Motor neuron (in vitro differentiated cells): ENCODE measurements around the gene CORO1C. TPM values are rescaled to one million over a fixed set of nuclear protein-coding genes. Genes with fewer than 3 reads are reported as not detected.

Experiments
- ATAC-seq, 8 experiments: fragments of 200-7000 bp; cut with Tn5 transposase; replicated peaks in 6 of 8; 2 replicates each; pipeline ENCODE4 v1.8.0; 2021; ENCODE audit warnings: mild to moderate bottlenecking in 8 of 8, moderate library complexity in 8 of 8
- H3K27ac ChIP-seq, 2 donors: fragments of 250-450 bp; sonication (Bioruptor Pico); 2 replicates each; pipeline ENCODE4 v1.9.0; 2021; ENCODE audit warnings: antibody characterized with exemption in 2 of 2, mild to moderate bottlenecking in 2 of 2, moderate library complexity in 1 of 2
- H3K4me1 ChIP-seq, 2 donors: fragments of 250-450 bp; sonication (Bioruptor Pico); replicated peaks in 1 of 2; 2 replicates each; pipeline ENCODE4 v1.6.1; 2021; ENCODE audit warnings: antibody characterized with exemption in 2 of 2, mild to moderate bottlenecking in 2 of 2, moderate library complexity in 1 of 2
- H3K4me3 ChIP-seq, 5 donors: fragments of 250-450 bp; sonication (Bioruptor Pico); 2 replicates each; pipeline ENCODE4 v1.9.0; 2021; ENCODE audit warnings: antibody characterized with exemption in 5 of 5, mild to moderate bottlenecking in 5 of 5, moderate library complexity in 4 of 5
- WGBS, 10 experiments: fragments of 450-650 bp; shearing (Covaris generic); methylation state at CpG; one replicate each; pipeline ENCODE4 v1.0.0; 2022; 5-methylcytosine and 5-hydroxymethylcytosine counted together
- in situ Hi-C, 9 experiments: fragments of 400-800 bp; cut with MboI; loops; one replicate each; pipeline ENCODE4 v1.15.0; 2021; ENCODE audit warnings: low sequenced_read_pairs in 9 of 9, low pct_unique_long_range_greater_than_20kb in 2 of 9; ENCODE audit not compliant: unreplicated experiment in 9 of 9
- total RNA-seq, 8 experiments: library from RNA; unstranded; fragments of 300-600 nt; gene quantifications; 2 replicates each; pipeline versions ENCODE4 v1.2.3 to v1.2.4, GENCODE V29; 2022

Gene CORO1C
- total RNA-seq, 8 experiments from 2014 or later: 35.4 to 75.1 (median 50.2) TPM

DNA sequence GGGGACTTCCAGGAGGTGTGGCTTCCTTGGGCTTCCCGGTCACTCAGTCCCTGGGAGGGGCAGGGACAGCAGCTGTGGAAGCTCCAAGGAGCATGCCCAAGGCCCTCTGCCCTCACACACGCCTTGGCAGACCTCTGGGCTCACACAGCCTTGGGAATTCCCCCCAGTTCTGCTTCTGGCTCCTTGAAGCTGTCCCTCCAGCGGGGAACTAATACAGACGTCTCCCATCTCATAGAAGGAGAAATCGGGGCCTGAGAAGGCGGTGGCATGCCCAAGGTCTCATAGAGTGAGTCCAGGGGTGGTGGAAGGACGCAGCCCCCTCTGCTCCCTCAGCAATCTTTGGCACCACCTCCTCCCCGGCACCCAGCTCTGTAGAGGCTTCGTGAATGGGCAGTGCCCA, 117.8 kb downstream of the CORO1C start:
- in situ Hi-C loops: loop anchor here in 1 of 9 experiments (10.0 kb wide), 1 partner anchor 49 kb away; the partner anchor contains the start of genes ISCU and SART3
- WGBS, 10 experiments: 0 to 60% (median 20%) methylated on average over 1 of the region's 9 CpGs; no CpG with 5 or more reads in 7 of the 10 experiments
- H3K4me1 ChIP-seq: no peaks in the 10 kb centered on the region
- H3K4me3 ChIP-seq: no peak overlapping the region
- H3K27ac ChIP-seq: no peak overlapping the region
- peak in 3 of 8 experiments; percentile 32 to 43 (median 40) for ATAC-seq

DNA sequence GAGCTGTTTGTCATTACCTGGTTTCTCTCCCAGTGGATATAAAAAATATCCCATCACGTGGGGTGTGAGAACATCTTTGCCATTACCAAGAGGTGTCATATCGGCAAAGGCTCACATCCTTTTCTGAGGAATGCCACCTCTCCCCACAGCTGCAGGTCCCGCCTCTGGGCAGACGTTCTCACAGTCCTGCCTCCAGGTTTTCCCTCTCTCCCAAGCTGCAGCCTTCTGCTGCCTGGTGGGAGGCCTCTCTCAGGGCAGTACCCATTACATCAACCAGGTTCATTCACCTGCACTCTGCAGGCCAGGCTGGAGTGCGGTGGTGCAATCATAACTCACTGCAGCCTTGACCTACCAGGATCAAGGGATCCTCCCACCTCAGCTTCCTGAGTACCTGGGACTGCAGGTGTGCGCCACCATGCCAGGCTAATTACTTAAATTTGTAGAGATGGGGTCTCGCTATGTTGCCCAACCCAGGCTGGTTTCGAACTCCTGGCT, 118.5 kb downstream of the CORO1C start:
- in situ Hi-C loops: loop anchor here in 1 of 9 experiments (10.0 kb wide), 1 partner anchor 48 kb away; the partner anchor contains the start of genes ISCU and SART3
- peak in 2 of 8 experiments; percentile 5 to 48 for ATAC-seq
- H3K27ac ChIP-seq: no peak overlapping the region

DNA sequence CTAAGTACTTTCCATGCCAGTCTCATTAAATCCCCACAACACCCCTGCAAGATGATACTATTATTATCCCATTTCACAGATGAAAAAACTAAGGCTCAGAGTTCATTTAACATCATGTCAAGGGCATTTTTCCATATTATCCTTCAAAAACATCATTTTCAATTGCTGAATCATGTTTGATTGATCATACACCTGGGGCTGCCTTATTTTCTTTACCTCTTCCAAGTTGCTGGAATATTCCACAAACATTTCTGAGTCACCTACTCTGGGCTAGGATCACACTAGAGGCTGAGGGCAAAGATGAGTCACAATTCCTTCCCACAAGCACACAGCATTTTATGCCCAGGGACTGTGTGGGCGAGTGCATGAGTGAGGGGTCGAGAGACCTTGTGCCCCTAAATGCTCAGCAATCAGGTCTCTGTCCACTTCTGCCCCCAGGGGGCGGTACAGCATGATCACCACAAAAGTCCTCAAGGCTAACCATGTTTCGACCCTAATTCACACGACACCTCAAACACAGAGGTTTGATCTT, 119.4 kb downstream of the CORO1C start:
- H3K4me3 ChIP-seq: no peak overlapping the region
- no peaks in the 10 kb centered on the region for H3K4me1 ChIP-seq
- peak in 2 of 8 experiments; percentile 11 to 53 for ATAC-seq
- no peak overlapping the region for H3K27ac ChIP-seq
- in situ Hi-C loops: loop anchor here in 1 of 9 experiments (10.0 kb wide), 1 partner anchor 47 kb away; the partner anchor contains the start of genes ISCU and SART3
- WGBS, 10 experiments: 19 to 73% (median 51%) methylated on average over 3 to 4 of the region's 5 CpGs; no CpG with 5 or more reads in 5 of the 10 experiments

More for the DNA sequence above, 118.5 kb downstream of the CORO1C start:
- WGBS, 10 experiments: 33 to 96% (median 70%) methylated on average over 1 to 6 of the region's 8 CpGs; no CpG with 5 or more reads in 1 of the 10 experiments
- no peaks in the 10 kb centered on the region for H3K4me1 ChIP-seq
- H3K4me3 ChIP-seq: no peak overlapping the region

DNA sequence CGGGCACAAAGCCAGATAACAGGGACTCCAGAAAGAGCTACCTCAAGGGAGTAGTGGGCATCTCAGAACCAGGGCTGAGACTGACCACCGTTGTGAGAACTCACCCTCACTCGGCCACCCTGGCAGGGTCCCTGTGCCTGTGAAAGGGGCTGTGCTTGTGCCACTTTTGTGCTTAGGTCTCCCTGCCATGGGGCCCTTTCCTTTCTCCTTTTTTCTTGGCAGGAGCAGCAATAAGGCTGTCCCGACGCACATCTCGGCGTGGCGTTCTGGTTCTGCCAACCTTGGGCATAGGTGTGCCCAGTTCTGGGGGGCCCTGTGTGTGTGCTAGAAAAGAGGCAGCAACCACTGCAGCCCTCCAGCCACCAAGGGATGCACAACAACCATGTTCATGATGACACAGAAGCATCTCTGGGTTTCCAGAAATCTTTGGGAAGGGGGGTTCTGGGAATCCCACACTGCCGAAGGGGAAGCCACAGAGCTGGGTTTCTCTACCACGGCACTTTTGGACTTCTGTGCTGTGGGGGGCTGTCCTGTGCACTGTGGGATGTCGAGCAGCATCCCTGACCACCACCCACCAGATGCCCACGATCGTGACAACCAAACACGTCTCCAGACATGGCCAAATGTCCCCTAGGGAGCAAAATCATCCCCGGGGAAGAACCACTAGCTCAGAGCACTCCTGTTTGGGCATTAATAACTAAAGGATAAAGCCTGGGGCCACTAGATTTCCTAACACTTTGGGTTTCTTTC, 120.3 kb downstream of the CORO1C start:
- in situ Hi-C loops: loop anchor here in 1 of 9 experiments (10.0 kb wide), 1 partner anchor 46 kb away; the partner anchor contains the start of genes ISCU and SART3
- Histone ChIP-seq H3K4me3 (no peak overlapping the region), H3K27ac (no peak overlapping the region), H3K4me1 (no peaks in the 10 kb centered on the region)
- WGBS, 10 experiments: 38 to 88% (median 60%) methylated on average over 1 to 8 of the region's 15 CpGs; no CpG with 5 or more reads in 3 of the 10 experiments
- no peak for ATAC-seq

DNA sequence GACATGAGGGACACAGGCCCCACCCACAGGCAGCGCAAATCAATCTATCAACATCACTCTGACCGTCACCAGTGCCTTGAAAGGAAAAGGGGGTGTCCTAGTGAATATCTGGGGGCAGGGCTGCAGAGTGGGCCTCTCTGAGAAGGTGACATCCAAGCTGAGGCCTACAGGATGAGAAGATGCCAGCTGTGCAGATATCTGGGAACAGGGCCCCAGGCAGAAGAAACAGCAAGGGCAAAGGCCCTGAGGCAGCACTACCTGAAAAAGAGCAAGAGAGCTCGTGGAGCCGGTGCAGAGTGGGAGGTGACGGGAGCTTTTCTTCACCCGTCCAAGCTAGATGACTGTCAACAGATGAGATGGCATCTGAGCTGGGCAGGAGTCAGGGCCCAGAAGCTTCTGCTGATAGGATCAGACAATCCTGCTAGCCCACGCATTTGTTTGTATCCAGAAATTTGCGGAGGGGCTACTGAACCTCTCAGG, 120.9 kb downstream of the CORO1C start:
- no peaks in the 10 kb centered on the region for H3K4me1 ChIP-seq
- H3K27ac ChIP-seq: no peak overlapping the region
- ATAC-seq: no peak
- WGBS, 10 experiments: 62 to 100% (median 89%) methylated on average over 2 to 8 of the region's 8 CpGs; no CpG with 5 or more reads in 3 of the 10 experiments
- H3K4me3 ChIP-seq: no peak overlapping the region
- in situ Hi-C loops: loop anchor here in 1 of 9 experiments (10.0 kb wide), 1 partner anchor 46 kb away; the partner anchor contains the start of genes ISCU and SART3

DNA sequence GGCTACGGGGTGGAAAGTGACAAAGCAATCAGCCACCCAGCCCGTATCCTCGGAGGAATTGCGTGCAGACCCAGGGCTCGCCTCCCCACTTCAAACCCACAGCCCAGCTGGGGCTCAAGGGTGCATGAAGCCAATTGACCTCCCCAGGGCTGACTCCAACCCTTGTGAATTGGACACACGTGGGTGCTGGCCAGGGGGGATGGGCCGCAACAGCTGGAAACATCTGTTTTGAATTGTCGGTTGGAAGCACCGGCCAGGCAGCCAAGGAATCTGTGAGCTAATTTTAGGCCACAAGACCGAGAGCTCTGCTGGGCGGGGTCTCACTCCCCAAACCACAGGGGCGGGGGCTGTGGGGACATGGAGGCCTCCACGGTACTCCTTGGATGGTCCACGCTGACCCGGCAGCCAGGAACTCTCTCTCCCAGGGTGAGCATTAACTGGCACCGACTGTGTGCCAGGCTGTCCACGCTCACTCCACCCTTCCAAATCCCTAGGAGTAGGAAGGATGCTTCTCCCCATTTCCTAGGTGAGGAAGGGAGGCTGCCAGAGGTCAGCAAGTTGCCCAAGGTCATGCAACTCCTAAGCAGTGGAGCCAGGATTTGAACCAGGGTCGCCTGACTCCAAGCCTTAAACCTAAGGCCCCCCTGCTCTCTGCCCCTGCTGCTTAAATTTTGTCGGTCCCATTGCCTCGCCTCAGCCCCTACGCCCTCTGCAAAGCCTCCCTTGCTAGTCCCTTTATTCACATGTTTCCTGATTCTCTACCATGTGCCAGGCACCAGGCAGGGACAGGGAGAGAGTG, 121.6 kb downstream of the CORO1C start:
- no peak overlapping the region for H3K4me3 ChIP-seq
- no peaks in the 10 kb centered on the region for H3K4me1 ChIP-seq
- in situ Hi-C loops: loop anchor here in 1 of 9 experiments (10.0 kb wide), 1 partner anchor 45 kb away; the partner anchor contains the start of genes ISCU and SART3
- peak in 3 of 8 experiments; percentile 36 to 72 (median 71) for ATAC-seq
- no peak overlapping the region for H3K27ac ChIP-seq
- 10 to 96% (median 40%) methylated on average over 1 to 3 of the region's 21 CpGs; no CpG with 5 or more reads in 5 of the 10 experiments for WGBS, 10 experiments

DNA sequence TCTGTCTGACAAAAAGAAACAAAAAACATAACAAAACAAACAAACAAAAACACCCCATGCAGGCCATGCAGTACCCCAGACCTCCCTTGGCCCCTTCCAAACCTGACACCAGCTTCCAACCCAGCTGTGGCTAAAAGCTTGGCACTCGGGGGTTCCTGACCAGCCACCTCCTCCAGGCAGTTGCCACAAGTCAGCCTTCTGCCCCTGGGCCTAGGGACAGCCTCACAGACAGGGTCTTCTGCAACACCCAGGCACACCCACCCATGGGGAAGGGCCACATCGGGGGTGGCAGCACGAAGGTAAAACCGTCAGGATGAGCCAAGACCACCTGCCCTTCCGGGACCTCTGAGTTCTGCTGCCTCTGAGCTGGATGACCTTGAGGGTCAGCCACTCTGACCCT, 122.7 kb downstream of the CORO1C start:
- in situ Hi-C loops: no loop called here
- WGBS, 10 experiments: 33 to 100% (median 70%) methylated on average over 1 to 3 of the region's 5 CpGs; no CpG with 5 or more reads in 6 of the 10 experiments
- no peak overlapping the region for H3K4me3 ChIP-seq
- H3K4me1 ChIP-seq: no peaks in the 10 kb centered on the region
- ATAC-seq: no peak
- no peak overlapping the region for H3K27ac ChIP-seq

DNA sequence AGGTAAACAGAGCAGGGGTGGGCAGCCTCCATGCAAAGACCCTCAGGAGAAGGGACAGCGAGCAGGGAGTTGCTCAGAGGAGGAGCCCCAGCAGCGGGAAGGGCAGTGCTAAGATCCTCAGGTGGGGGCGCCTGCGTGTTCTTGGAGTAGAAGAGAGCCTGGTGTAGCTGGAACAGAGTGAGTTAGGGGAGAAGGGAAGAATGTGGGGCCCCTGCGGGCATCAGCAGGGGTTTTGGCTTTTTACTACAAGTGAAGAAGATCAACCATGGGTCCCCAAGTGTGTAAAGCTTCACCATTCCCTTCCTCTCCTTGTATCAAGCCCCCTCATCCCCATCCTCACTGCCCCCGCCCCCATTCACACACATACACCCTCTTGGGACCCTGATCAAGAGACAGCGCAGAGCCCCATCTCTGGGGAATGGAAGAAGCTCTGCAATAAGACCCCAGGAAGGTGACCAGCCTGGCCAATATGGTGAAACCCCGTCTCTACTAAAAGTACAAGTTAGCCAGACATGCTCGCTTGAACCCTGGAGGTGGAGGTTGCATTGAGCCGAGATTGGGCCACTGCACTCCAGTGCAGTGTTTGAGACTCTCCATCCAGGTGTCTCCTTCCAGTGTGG, 123.2 kb downstream of the CORO1C start:
- 71 to 100% (median 95%) methylated on average over 3 to 6 of the region's 10 CpGs; no CpG with 5 or more reads in 4 of the 10 experiments for WGBS, 10 experiments
- H3K27ac ChIP-seq: no peak overlapping the region
- no peak for ATAC-seq

DNA sequence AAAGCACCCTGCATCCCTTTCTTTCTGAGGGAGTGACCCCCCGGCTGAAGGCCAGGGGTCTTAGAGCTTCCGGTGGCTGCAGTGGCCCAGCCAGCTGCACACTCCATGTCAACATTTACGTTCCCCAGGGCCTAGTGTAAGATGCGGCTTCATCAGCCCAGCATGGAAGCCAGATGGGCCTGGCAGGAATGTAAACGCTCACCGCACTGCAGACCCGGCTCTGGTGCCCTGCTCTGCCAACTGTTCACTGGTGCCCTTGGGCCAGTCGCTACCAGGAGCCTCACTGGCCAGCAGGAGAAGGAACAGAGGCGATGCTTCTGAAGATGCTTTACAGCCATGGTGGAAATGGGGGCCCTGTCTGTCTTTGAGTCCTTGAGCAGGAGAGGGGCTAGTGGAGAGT, 124.8 kb downstream of the CORO1C start:
- no peak for ATAC-seq
- 0 to 91% (median 73%) methylated on average over 1 to 7 of the region's 9 CpGs; no CpG with 5 or more reads in 5 of the 10 experiments for WGBS, 10 experiments
- in situ Hi-C loops: no loop called here
- Histone ChIP-seq H3K27ac (no peak overlapping the region), H3K4me1 (no peaks in the 10 kb centered on the region), H3K4me3 (no peak overlapping the region)

More for the DNA sequence above, 123.2 kb downstream of the CORO1C start:
- H3K4me3 ChIP-seq: no peak overlapping the region
- H3K4me1 ChIP-seq: no peaks in the 10 kb centered on the region
- in situ Hi-C loops: no loop called here

DNA sequence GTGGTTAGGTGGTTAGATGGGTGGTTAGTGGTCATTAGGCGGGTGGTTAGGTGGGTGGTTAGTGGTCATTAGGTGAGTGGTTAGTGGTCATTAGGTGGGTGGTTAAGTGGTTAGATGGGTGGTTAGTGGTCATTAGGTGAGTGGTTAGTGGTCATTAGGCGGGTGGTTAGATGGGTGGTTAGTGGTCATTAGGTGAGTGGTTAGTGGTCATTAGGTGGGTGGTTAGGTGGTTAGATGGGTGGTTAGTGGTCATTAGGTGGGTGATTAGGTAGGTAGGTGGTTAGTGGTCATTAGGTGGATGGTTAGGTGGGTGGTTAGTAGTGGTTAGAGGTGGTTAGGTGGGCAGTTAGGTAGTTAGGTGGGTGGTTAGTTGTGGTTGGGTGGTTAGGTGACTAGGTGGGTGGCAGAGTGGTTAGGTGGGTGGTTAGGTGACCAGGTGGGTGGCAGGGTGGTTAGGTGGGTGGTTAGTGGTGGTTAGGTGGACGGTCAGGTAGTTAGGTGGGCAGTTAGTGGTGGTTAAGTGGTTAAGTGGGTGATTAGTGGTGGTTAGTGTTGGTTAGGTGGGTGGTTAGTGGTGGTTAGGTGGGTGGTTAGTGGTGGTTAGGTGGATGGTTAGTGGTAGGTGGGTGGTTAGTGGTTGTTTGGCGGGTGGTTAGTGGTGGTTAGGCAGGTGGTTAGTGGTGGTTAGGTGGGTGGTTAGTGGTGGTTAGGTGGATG, 125.5 kb downstream of the CORO1C start:
- H3K27ac ChIP-seq: no peak overlapping the region
- H3K4me3 ChIP-seq: no peak overlapping the region
- in situ Hi-C loops: no loop called here
- 60 to 100% (median 80%) methylated on average over 1 to 4 of the region's 4 CpGs; no CpG with 5 or more reads in 3 of the 10 experiments for WGBS, 10 experiments
- no peak for ATAC-seq
- no peaks in the 10 kb centered on the region for H3K4me1 ChIP-seq

DNA sequence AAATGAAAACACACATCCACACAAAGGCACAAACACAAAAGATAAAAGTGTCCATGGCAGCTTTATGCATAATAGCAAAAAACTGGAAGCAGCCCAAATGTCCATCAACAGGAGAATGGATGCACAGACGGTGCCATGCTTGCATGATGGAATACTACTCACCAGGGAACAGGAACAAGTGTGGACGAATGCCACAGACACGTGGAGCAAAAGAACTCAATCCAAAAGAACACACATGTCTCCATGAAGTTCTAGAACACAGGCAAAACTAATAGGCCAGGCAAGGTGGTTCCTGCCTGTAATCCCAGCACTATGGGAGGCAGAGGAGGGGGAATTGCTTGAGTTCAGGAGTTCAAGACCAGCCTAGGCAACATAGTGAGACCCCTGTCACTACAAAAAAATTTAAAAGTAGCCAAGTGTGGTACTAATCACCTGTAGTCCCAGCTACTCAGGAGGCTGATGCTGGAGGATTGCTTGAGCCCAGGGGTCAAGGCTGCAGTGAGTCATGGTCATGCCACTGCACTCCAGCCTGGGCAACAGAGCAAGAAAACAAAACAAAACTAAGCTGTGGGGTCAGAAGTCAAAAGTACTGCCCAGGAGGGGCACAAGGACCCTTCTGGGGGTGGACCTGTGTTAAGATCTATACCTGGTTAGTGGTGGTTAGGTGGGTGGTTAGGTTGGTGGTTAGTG, 126.2 kb downstream of the CORO1C start:
- H3K4me3 ChIP-seq: no peak overlapping the region
- H3K4me1 ChIP-seq: no peaks in the 10 kb centered on the region
- no peak overlapping the region for H3K27ac ChIP-seq
- in situ Hi-C loops: no loop called here
- peak in 2 of 8 experiments; percentile 17 to 42 for ATAC-seq
- WGBS, 10 experiments: 20 to 90% (median 60%) methylated on average over 1 to 3 of the region's 3 CpGs; no CpG with 5 or more reads in 4 of the 10 experiments
